Embryonic facial prominence (tissue), 1 donor: ENCODE results near the gene CITED2.

Source experiments
- DNase-seq: peaks from one replicate; pipeline ENCODE4 v3.0.0-alpha.2; 2016; ENCODE audit errors: extremely low spot score

The CITED2 gene

GRCh38 chr6:139386404-139386803 lies 12.0 kb upstream of the CITED2 start:
- DNase-seq: no peak

- no peak for DNase-seq
These were observed 6.9 kb upstream of the CITED2 start for GRCh38 chr6:139381216-139381865.

- no peak for DNase-seq
These were observed 6.2 kb upstream of the CITED2 start for GRCh38 chr6:139380611-139381010.

- no peak for DNase-seq
These were observed 5.7 kb upstream of the CITED2 start for GRCh38 chr6:139380168-139380567.

- no peak for DNase-seq
These were observed 4.5 kb upstream of the CITED2 start for GRCh38 chr6:139378882-139379341.

GRCh38 chr6:139378226-139378625 lies 3.8 kb upstream of the CITED2 start:
- DNase-seq: no peak

GRCh38 chr6:139376604-139377218 lies 2.3 kb upstream of the CITED2 start:
- no peak for DNase-seq

- DNase-seq: no peak
These were observed 1.5 kb upstream of the CITED2 start for GRCh38 chr6:139376017-139376330.

- DNase-seq: peak; percentile 96
These were observed 973 bp upstream of the CITED2 start for GRCh38 chr6:139375226-139376016.

- DNase-seq: no peak
These were observed 506 bp downstream of the CITED2 start for GRCh38 chr6:139373928-139374356.

GRCh38 chr6:139373154-139373927 lies 1.1 kb downstream of the CITED2 start:
- no peak for DNase-seq

GRCh38 chr6:139372326-139373153 lies 1.9 kb downstream of the CITED2 start:
- DNase-seq: no peak

GRCh38 chr6:139371421-139372203 lies 2.8 kb downstream of the CITED2 start:
- DNase-seq: no peak

- DNase-seq: no peak
These were observed 3.5 kb downstream of the CITED2 start for GRCh38 chr6:139370999-139371345.

GRCh38 chr6:139370283-139370998 lies 4.0 kb downstream of the CITED2 start:
- no peak for DNase-seq

- DNase-seq: no peak
These were observed 4.7 kb downstream of the CITED2 start for GRCh38 chr6:139369568-139370282.

GRCh38 chr6:139369068-139369467 lies 5.4 kb downstream of the CITED2 start:
- DNase-seq: no peak

- DNase-seq: no peak
These were observed 5.8 kb downstream of the CITED2 start for GRCh38 chr6:139368661-139369060.

GRCh38 chr6:139367810-139368351 lies 6.6 kb downstream of the CITED2 start:
- DNase-seq: no peak
